Gastroesophageal sphincter (tissue), 3 donors: ENCODE measurements around the gene ZBTB32.
"Not testable (repeated sequence)": the region's sequence is repeated elsewhere in the genome, so short reads cannot be mapped to it uniquely, and the experiment has no call there.

ENCODE experiments used
- EP300 ChIP-seq: sonication (generic); formaldehyde crosslinking; IDR thresholded peaks from one replicate; pipeline ENCODE4 v1.6.1; 2017; ENCODE audit warnings: antibody characterized with exemption, mild to moderate bottlenecking
- POLR2A ChIP-seq, 2 donors: fragments of 450-650 bp; IDR thresholded peaks; one replicate each; pipeline ENCODE4 v1.6.1; 2017; ENCODE audit warnings: antibody characterized with exemption in 2 of 2, mild to moderate bottlenecking in 2 of 2, moderate library complexity in 1 of 2
- TF ChIP-seq, protein P1 (sequence below), 4 experiments: fragments of 200-600 bp in 2 of 4; fragments of 450-650 bp in 2 of 4; sonication (generic) in 1 of 4; IDR thresholded peaks; one replicate each; pipeline ENCODE4 v1.5.1; 2017 to 2019; ENCODE audit warnings: antibody characterized with exemption in 4 of 4, mild to moderate bottlenecking in 2 of 4, moderate library complexity in 2 of 4

DNA sequence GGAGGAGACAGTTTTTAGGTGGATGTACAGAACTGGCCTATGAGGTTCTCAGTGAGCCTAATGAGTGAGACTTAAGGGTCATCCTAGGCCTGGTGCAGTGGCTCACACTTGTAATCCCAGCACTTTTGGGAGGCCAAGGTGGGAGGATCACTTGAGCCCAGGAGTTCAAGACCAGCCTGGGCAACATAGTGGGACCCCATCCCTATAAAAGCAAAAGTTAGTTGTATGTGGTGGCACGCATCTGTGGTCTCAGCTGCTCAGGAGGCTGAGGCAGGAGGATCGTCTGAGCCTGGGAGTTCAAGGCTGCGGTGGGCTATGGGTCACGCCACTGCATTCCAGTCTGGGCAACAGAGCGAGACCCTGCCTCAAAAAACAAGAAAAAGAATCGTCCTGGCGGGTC is 19.8 kb downstream of the ZBTB32 start:
- not testable (repeated sequence) for TF ChIP-seq EP300; POLR2A (IDR thresholded peaks at IDR 0.05)
- TF ChIP-seq, protein P1, sequence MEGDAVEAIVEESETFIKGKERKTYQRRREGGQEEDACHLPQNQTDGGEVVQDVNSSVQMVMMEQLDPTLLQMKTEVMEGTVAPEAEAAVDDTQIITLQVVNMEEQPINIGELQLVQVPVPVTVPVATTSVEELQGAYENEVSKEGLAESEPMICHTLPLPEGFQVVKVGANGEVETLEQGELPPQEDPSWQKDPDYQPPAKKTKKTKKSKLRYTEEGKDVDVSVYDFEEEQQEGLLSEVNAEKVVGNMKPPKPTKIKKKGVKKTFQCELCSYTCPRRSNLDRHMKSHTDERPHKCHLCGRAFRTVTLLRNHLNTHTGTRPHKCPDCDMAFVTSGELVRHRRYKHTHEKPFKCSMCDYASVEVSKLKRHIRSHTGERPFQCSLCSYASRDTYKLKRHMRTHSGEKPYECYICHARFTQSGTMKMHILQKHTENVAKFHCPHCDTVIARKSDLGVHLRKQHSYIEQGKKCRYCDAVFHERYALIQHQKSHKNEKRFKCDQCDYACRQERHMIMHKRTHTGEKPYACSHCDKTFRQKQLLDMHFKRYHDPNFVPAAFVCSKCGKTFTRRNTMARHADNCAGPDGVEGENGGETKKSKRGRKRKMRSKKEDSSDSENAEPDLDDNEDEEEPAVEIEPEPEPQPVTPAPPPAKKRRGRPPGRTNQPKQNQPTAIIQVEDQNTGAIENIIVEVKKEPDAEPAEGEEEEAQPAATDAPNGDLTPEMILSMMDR (IDR thresholded peaks at IDR 0.05), result not testable (repeated sequence)
